H9 (cell line): ENCODE data around the gene TNNT2. TPM values are rescaled to one million over a fixed set of nuclear protein-coding genes. Genes with fewer than 3 reads are reported as not detected.

ENCODE experiments used
- DNase-seq: peaks from one replicate; pipeline ENCODE4 v3.0.0-alpha.2; 2017
- H2AFZ ChIP-seq: one replicate; pipeline ENCODE4 v1.6.1; 2013; ENCODE audit warnings: mild to moderate bottlenecking, low read length, control low read depth, moderate library complexity
- H2AK5ac ChIP-seq: 2 replicates; pipeline ENCODE4 v1.6.1; 2013; ENCODE audit warnings: low read length, control low read depth, mixed read lengths; ENCODE audit not compliant: insufficient read length
- H2BK120ac ChIP-seq: one replicate; pipeline ENCODE4 v1.6.1; 2013; ENCODE audit warnings: low read depth, mild to moderate bottlenecking, low read length, control low read depth, inconsistent platforms; ENCODE audit not compliant: poor library complexity, severe bottlenecking
- H2BK12ac ChIP-seq: 2 replicates; pipeline ENCODE4 v1.6.1; 2013; ENCODE audit warnings: low read length, control low read depth, mixed read lengths, low read depth; ENCODE audit not compliant: insufficient read length
- H2BK15ac ChIP-seq: 2 replicates; pipeline ENCODE4 v1.6.1; 2013; ENCODE audit warnings: low read depth, low read length, control low read depth
- H2BK20ac ChIP-seq: one replicate; pipeline ENCODE4 v1.6.1; 2013; ENCODE audit warnings: low read depth, mild to moderate bottlenecking, low read length, control low read depth, inconsistent platforms; ENCODE audit not compliant: poor library complexity, severe bottlenecking
- H2BK5ac ChIP-seq: 2 replicates; pipeline ENCODE4 v1.6.1; 2013; ENCODE audit warnings: low read length, control low read depth, mixed read lengths; ENCODE audit not compliant: insufficient read length
- H3K14ac ChIP-seq: 2 replicates; pipeline ENCODE4 v1.6.1; 2013; ENCODE audit warnings: low read length, control low read depth; ENCODE audit not compliant: insufficient read depth
- H3K18ac ChIP-seq: 2 replicates; pipeline ENCODE4 v1.6.1; 2013; ENCODE audit warnings: low read depth, mild to moderate bottlenecking, mixed read lengths, low read length, control low read depth; ENCODE audit not compliant: insufficient read length
- H3K23ac ChIP-seq: 2 replicates; pipeline ENCODE4 v1.6.1; 2013; ENCODE audit warnings: low read length, control low read depth, mixed read lengths, low read depth; ENCODE audit not compliant: insufficient read length
- H3K23me2 ChIP-seq: 2 replicates; pipeline ENCODE4 v1.6.1; 2013; ENCODE audit warnings: low read depth, mild to moderate bottlenecking, mixed read lengths, low read length, control low read depth; ENCODE audit not compliant: insufficient read length, poor library complexity, severe bottlenecking
- H3K27ac ChIP-seq: 2 replicates; pipeline ENCODE4 v1.5.1; 2013; ENCODE audit warnings: low read length, control low read depth, mixed read lengths, low read depth; ENCODE audit not compliant: insufficient read length
- H3K27me3 ChIP-seq: 2 replicates; pipeline ENCODE4 v1.6.1; 2013; ENCODE audit warnings: low read length, control low read depth, inconsistent platforms; ENCODE audit not compliant: insufficient read depth
- H3K4ac ChIP-seq: 2 replicates; pipeline ENCODE4 v1.6.1; 2013; ENCODE audit warnings: low read depth, mild to moderate bottlenecking, control low read depth, inconsistent platforms, low read length, moderate library complexity
- H3K4me1 ChIP-seq: 2 replicates; pipeline ENCODE4 v1.6.1; 2013; ENCODE audit warnings: low read length, control low read depth, inconsistent platforms; ENCODE audit not compliant: insufficient read depth
- H3K4me2 ChIP-seq: 2 replicates; pipeline ENCODE4 v1.6.1; 2013; ENCODE audit warnings: low read length, control low read depth, mixed read lengths; ENCODE audit not compliant: insufficient read length, insufficient read depth
- H3K56ac ChIP-seq: 2 replicates; pipeline ENCODE4 v1.6.1; 2013; ENCODE audit warnings: low read depth, mild to moderate bottlenecking, mixed read lengths, low read length, control low read depth; ENCODE audit not compliant: insufficient read length
- H3K79me1 ChIP-seq: 2 replicates; pipeline ENCODE4 v1.6.1; 2013; ENCODE audit warnings: low read depth, mild to moderate bottlenecking, moderate library complexity, low read length, control low read depth, inconsistent platforms; ENCODE audit not compliant: insufficient read depth, poor library complexity, severe bottlenecking
- H3K79me2 ChIP-seq: 2 replicates; pipeline ENCODE4 v1.6.1; 2013; ENCODE audit warnings: low read length, control low read depth, inconsistent platforms; ENCODE audit not compliant: insufficient read depth
- H3K9ac ChIP-seq: 2 replicates; pipeline ENCODE4 v1.6.1; 2013; ENCODE audit warnings: low read length, control low read depth, mixed read lengths; ENCODE audit not compliant: insufficient read length; ENCODE audit errors: extremely low read depth
- H3K9me3 ChIP-seq: one replicate; pipeline ENCODE4 v1.6.1; 2013; ENCODE audit warnings: low read depth, low read length, inconsistent platforms; ENCODE audit not compliant: control insufficient read depth
- H3T11ph ChIP-seq: one replicate; pipeline ENCODE4 v1.6.1; 2013; ENCODE audit warnings: mild to moderate bottlenecking, low read length, control low read depth, inconsistent platforms
- H4K20me1 ChIP-seq: one replicate; pipeline ENCODE4 v1.6.1; 2013; ENCODE audit not compliant: control insufficient read depth, insufficient read length, insufficient read depth
- H4K5ac ChIP-seq: 2 replicates; pipeline ENCODE4 v1.6.1; 2013; ENCODE audit warnings: low read depth, mild to moderate bottlenecking, mixed read lengths, low read length, control low read depth; ENCODE audit not compliant: insufficient read length
- H4K8ac ChIP-seq: replicated peaks from 2 replicates; pipeline ENCODE4 v1.6.1; 2013; ENCODE audit warnings: low read length, control low read depth, mixed read lengths, low read depth; ENCODE audit not compliant: insufficient read length
- H4K91ac ChIP-seq: 2 replicates; pipeline ENCODE4 v1.6.1; 2013; ENCODE audit warnings: low read depth, mild to moderate bottlenecking, moderate library complexity, mixed read lengths, low read length, control low read depth; ENCODE audit not compliant: insufficient read length
- H3K27ac Mint-ChIP-seq, 3 experiments: 2 replicates in 2 of 3; 3 replicates in 1 of 3; pipeline ENCODE4 v1.8.0; 2020 to 2021; ENCODE audit warnings: mixed read lengths in 3 of 3, mild to moderate bottlenecking in 1 of 3, moderate library complexity in 1 of 3
- H3K27me3 Mint-ChIP-seq: 2 replicates; pipeline ENCODE4 v1.8.0; 2021; ENCODE audit warnings: low read depth, mild to moderate bottlenecking, moderate library complexity, mixed read lengths
- H3K36me3 Mint-ChIP-seq, 3 experiments: 2 replicates in 2 of 3; 3 replicates in 1 of 3; pipeline ENCODE4 v1.8.0; 2020 to 2021; ENCODE audit warnings: low read depth in 3 of 3, mixed read lengths in 3 of 3; ENCODE audit not compliant: insufficient read depth in 1 of 3
- H3K4me1 Mint-ChIP-seq, 2 experiments: 2 replicates each; pipeline ENCODE4 v1.8.0; 2020; ENCODE audit warnings: mixed read lengths in 2 of 2
- H3K4me3 Mint-ChIP-seq, 2 experiments: 2 replicates in 1 of 2; 3 replicates in 1 of 2; pipeline ENCODE4 v1.8.0; 2020 to 2021; ENCODE audit warnings: mild to moderate bottlenecking in 2 of 2, mixed read lengths in 2 of 2, moderate library complexity in 1 of 2
- H3K9me3 Mint-ChIP-seq, 2 experiments: 2 replicates in 1 of 2; 3 replicates in 1 of 2; pipeline ENCODE4 v1.8.0; 2020; ENCODE audit warnings: mild to moderate bottlenecking in 2 of 2, mixed read lengths in 2 of 2, moderate library complexity in 1 of 2
- WGBS: extraction: QIAGEN DNeasy Blood & Tissue Kit; methylation state at CpG from one replicate; pipeline ENCODE4 v1.1.7; 2013; ENCODE audit warnings: missing lambda C conversion rate, low lambda C conversion rate, mixed read lengths; ENCODE audit not compliant: insufficient read length; ENCODE audit errors: extremely low coverage; 5-methylcytosine and 5-hydroxymethylcytosine counted together
- total RNA-seq: library from RNA; stranded (reverse); gene quantifications from 2 replicates; pipeline ENCODE4 v1.2.1, GENCODE V29; 2021
- TF ChIP-seq, protein P1 (sequence below): fragments of 200-600 bp; sonication (generic); conservative IDR thresholded peaks from 3 replicates; pipeline ENCODE4 v1.8.0; 2021; ENCODE audit warnings: antibody characterized with exemption, mild to moderate bottlenecking

TNNT2 gene
- total RNA-seq, 1 experiment from 2014 or later, result 8.6 TPM

- H3K27me3 ChIP-seq, result peaks cover 1% of the 10 kb centered on the region; the same call in 1 of the 2 replicates
- Mint-ChIP-seq H3K27ac (no peak overlapping the region; a peak in 1 of 7 replicates), H3K36me3 (peaks cover 0 to 3% (median 0%) of the 10 kb centered on the region in 3 experiments; a peak in 3 of 7 replicates), H3K4me3 (no peak overlapping the region), H3K9me3 (no peaks in the 10 kb centered on the region; a peak in 1 of 5 replicates), H3K27me3 (peaks cover 18% of the 10 kb centered on the region), H3K4me1 (peaks cover 10 to 14% of the 10 kb centered on the region in 2 experiments)
- no peak overlapping the region for H3K27ac ChIP-seq
- no peak for DNase-seq
- no CpG with 5 or more reads among the region's 10 CpGs for WGBS
- no peaks in the 10 kb centered on the region for H3K4me1 ChIP-seq
- H3K23ac ChIP-seq, result no peak overlapping the region
- no peaks in the 10 kb centered on the region for H3K23me2 ChIP-seq
- H3K4me2 ChIP-seq, result no peak overlapping the region
- no peak overlapping the region for H2BK20ac ChIP-seq
- no peak overlapping the region for H2AK5ac ChIP-seq
- no peak overlapping the region for H2BK120ac ChIP-seq
- H3K56ac ChIP-seq, result no peak overlapping the region
- TF ChIP-seq, protein P1, sequence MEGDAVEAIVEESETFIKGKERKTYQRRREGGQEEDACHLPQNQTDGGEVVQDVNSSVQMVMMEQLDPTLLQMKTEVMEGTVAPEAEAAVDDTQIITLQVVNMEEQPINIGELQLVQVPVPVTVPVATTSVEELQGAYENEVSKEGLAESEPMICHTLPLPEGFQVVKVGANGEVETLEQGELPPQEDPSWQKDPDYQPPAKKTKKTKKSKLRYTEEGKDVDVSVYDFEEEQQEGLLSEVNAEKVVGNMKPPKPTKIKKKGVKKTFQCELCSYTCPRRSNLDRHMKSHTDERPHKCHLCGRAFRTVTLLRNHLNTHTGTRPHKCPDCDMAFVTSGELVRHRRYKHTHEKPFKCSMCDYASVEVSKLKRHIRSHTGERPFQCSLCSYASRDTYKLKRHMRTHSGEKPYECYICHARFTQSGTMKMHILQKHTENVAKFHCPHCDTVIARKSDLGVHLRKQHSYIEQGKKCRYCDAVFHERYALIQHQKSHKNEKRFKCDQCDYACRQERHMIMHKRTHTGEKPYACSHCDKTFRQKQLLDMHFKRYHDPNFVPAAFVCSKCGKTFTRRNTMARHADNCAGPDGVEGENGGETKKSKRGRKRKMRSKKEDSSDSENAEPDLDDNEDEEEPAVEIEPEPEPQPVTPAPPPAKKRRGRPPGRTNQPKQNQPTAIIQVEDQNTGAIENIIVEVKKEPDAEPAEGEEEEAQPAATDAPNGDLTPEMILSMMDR, result no peak
- no peaks in the 10 kb centered on the region for H3K79me1 ChIP-seq
- no peak overlapping the region for H2BK5ac ChIP-seq
- H3K14ac ChIP-seq, result no peak overlapping the region
- H3K79me2 ChIP-seq, result no peaks in the 10 kb centered on the region
- no peak overlapping the region for H2BK12ac ChIP-seq
- no peak overlapping the region for H4K8ac ChIP-seq
- no peak overlapping the region for H4K5ac ChIP-seq
- no peak overlapping the region for H3K4ac ChIP-seq
- no peak overlapping the region for H3K9ac ChIP-seq
- H4K91ac ChIP-seq, result no peak overlapping the region
- H3T11ph ChIP-seq, result no peak overlapping the region
- H2AFZ ChIP-seq, result no peak overlapping the region
- no peak overlapping the region for H2BK15ac ChIP-seq
- H3K18ac ChIP-seq, result no peak overlapping the region
- no peaks in the 10 kb centered on the region for H3K9me3 ChIP-seq
- H4K20me1 ChIP-seq, result no peaks in the 10 kb centered on the region
Measured at GRCh38 chr1:201405484-201405831, 28.0 kb upstream of the TNNT2 start.
